Measurements from ENCODE around the gene SPOCK3. TPM values are rescaled to one million over a fixed set of nuclear protein-coding genes. Genes with fewer than 3 reads are reported as not detected.

Gene SPOCK3
- total and polyA plus RNA-seq, 10 of the 15 experiments (the other 5 are each of a cell fraction or from before 2014, with no cell fraction given) = 0.06 to 0.39 (median 0.09) TPM; not detected in 5

- H4K20me1 ChIP-seq (ENCODE audit: control insufficient read depth, insufficient read depth) = no peaks in the 10 kb centered on the region
- BruUV-seq (replicated peaks) = no TSS peak
- H3K79me2 ChIP-seq (ENCODE audit: control insufficient read depth, insufficient read depth, low read length) = no peaks in the 10 kb centered on the region
- ATAC-seq (no peak), DNase-seq (ENCODE audit: low read depth, low spot score) (no peak), FAIRE-seq (no peak)
- H2AFZ ChIP-seq (ENCODE audit: control insufficient read depth, low read depth, low read length) = no peak overlapping the region
- no peaks in the 10 kb centered on the region for H3K9me3 ChIP-seq (replicated peaks; ENCODE audit: control insufficient read depth, insufficient read depth, low read length)
- CTCF ChIA-PET = no interaction called here
- H3K9ac ChIP-seq (ENCODE audit: control insufficient read depth, insufficient read depth, low read length) = no peak overlapping the region
- no peak overlapping the region for H3K4me2 ChIP-seq (ENCODE audit: control insufficient read depth, insufficient read depth)
- intact Hi-C loops (cut with micrococcal nuclease; ENCODE audit: unreplicated experiment) (no loop called here), in situ Hi-C loops (cut with MboI) (no loop called here)
- 27% methylated on average over 2 of the region's 2 CpGs for WGBS (ENCODE audit: insufficient coverage, insufficient replicate concordance, low lambda C conversion rate, missing lambda C conversion rate)
- RAD21 ChIA-PET (ENCODE audit: unreplicated experiment) = no interaction called here
- H3K27ac ChIP-seq (ENCODE audit: control insufficient read depth, insufficient read depth) = no peak overlapping the region
- TF ChIP-seq CUX1 (IDR thresholded peaks at IDR 0.05; ENCODE audit: insufficient replicate concordance, low read depth, low read length) = no peak
- TF ChIP-seq STAT3 (IDR thresholded peaks at IDR 0.05; ENCODE audit: low read depth, low read length) = no peak
- no peak overlapping the region for H3K4me3 ChIP-seq
- SMC1A ChIA-PET (ENCODE audit: uncharacterized antibody, unreplicated experiment) = no interaction called here
- POLR2A ChIA-PET = no interaction called here
- H3K36me3 ChIP-seq (ENCODE audit: control insufficient read depth in 2 of 2, insufficient read depth in 2 of 2, low read length in 1 of 2) = no peaks in the 10 kb centered on the region
- H3K27me3 ChIP-seq (replicated peaks in 1 of 2; ENCODE audit: control insufficient read depth in 2 of 2, insufficient read depth in 2 of 2, low read length in 1 of 2) = no peaks in the 10 kb centered on the region
- no peaks in the 10 kb centered on the region for H3K4me1 ChIP-seq (ENCODE audit: control insufficient read depth, insufficient read depth, low read length)
Measured at GRCh38 chr4:167168611-167169010, 65.7 kb downstream of the SPOCK3 start.

GRCh38 chr4:167150587-167150986 lies 83.7 kb downstream of the SPOCK3 start:
- no peak for ATAC-seq
- no TSS peak for BruUV-seq (replicated peaks)
- H3K36me3 ChIP-seq (ENCODE audit: control insufficient read depth in 2 of 2, insufficient read depth in 2 of 2, low read length in 1 of 2) = no peaks in the 10 kb centered on the region
- H3K4me2 ChIP-seq (ENCODE audit: control insufficient read depth, insufficient read depth) = no peak overlapping the region
- FAIRE-seq = no peak
- RAD21 ChIA-PET (ENCODE audit: unreplicated experiment) = no interaction called here
- H3K27ac ChIP-seq (ENCODE audit: control insufficient read depth, insufficient read depth) = no peak overlapping the region
- H2AFZ ChIP-seq (ENCODE audit: control insufficient read depth, low read depth, low read length) = no peak overlapping the region
- SMC1A ChIA-PET (ENCODE audit: uncharacterized antibody, unreplicated experiment) = no interaction called here
- H3K4me1 ChIP-seq (ENCODE audit: control insufficient read depth, insufficient read depth, low read length) = no peaks in the 10 kb centered on the region
- no peaks in the 10 kb centered on the region for H4K20me1 ChIP-seq (ENCODE audit: control insufficient read depth, insufficient read depth)
- in situ Hi-C loops (cut with MboI) (no loop called here), intact Hi-C loops (cut with micrococcal nuclease; ENCODE audit: unreplicated experiment) (loop anchor here (10.0 kb wide), 1 partner anchor 986 kb away; no protein-coding TSS in a partner anchor)
- H3K79me2 ChIP-seq (ENCODE audit: control insufficient read depth, insufficient read depth, low read length) = no peaks in the 10 kb centered on the region
- H3K9me3 ChIP-seq (replicated peaks; ENCODE audit: control insufficient read depth, insufficient read depth, low read length) = no peaks in the 10 kb centered on the region
- no peak overlapping the region for H3K9ac ChIP-seq (ENCODE audit: control insufficient read depth, insufficient read depth, low read length)
- POLR2A ChIA-PET = no interaction called here
- no peaks in the 10 kb centered on the region for H3K27me3 ChIP-seq (replicated peaks in 1 of 2; ENCODE audit: control insufficient read depth in 2 of 2, insufficient read depth in 2 of 2, low read length in 1 of 2)
- no peak for DNase-seq (ENCODE audit: low read depth, low spot score)
- CTCF ChIA-PET = no interaction called here
- H3K4me3 ChIP-seq = no peak overlapping the region
- WGBS (ENCODE audit: insufficient coverage, insufficient replicate concordance, low lambda C conversion rate, missing lambda C conversion rate) = 44% methylated on average over 4 of the region's 4 CpGs
- TF ChIP-seq KDM1A (IDR thresholded peaks at IDR 0.05; ENCODE audit: borderline replicate concordance) (no peak), SMC3 (IDR thresholded peaks at IDR 0.05; ENCODE audit: borderline replicate concordance, low read length) (no peak), RCOR1 (conservative IDR thresholded peaks at IDR 0.05; ENCODE audit: low read depth, low read length) (no peak), MEF2B (IDR thresholded peaks at IDR 0.05; ENCODE audit: partially characterized antibody, poor library complexity, severe bottlenecking) (no peak), HCFC1 (IDR thresholded peaks at IDR 0.05; ENCODE audit: low read length) (no peak), ZNF384 (IDR thresholded peaks at IDR 0.05; ENCODE audit: borderline replicate concordance, low read depth, low read length) (no peak), BRCA1 (IDR thresholded peaks at IDR 0.05; ENCODE audit: low read depth, low read length) (no peak), RBBP5 (conservative IDR thresholded peaks at IDR 0.05) (no peak), PKNOX1 (IDR thresholded peaks at IDR 0.05) (no peak), SUPT20H (IDR thresholded peaks at IDR 0.05; ENCODE audit: borderline replicate concordance, control insufficient read depth, low read depth, low read length) (no peak), HDGF (IDR thresholded peaks at IDR 0.05) (no peak), FOXK2 (IDR thresholded peaks at IDR 0.05) (no peak)

Measured in GM12878 (cell line).